ENCODE measurements around the gene CDT1.

Gene CDT1

GRCh38 chr16:88810912-88811768, 7.6 kb downstream of the CDT1 start:
- no peak for TF ChIP-seq CTCF (conservative IDR thresholded peaks at IDR 0.05; ENCODE audit: low read depth, low read length)

GRCh38 chr16:88811769-88812512, 8.4 kb downstream of the CDT1 start, which contains the start of gene APRT:
TSS of gene APRT (minus strand) at chr16:88811928. CDS start at chr16:88811899, 29 bp downstream.
- Histone ChIP-seq H4K20me1 (ENCODE audit: insufficient read depth) (no peaks in the 10 kb centered on the region), H3K4me2 (peak within 1 kb of the TSS; percentile 94), H3K9ac (peak within 1 kb of the TSS; percentile 96), H3K27ac (peak within 1 kb of the TSS; percentile 82), H2AFZ (ENCODE audit: low read depth) (peak within 1 kb of the TSS; percentile 75), H3K4me3 (IDR thresholded peaks at IDR 0.05; ENCODE audit: insufficient read depth, low read depth, low read length) (no peak within 1 kb of the TSS), H3K36me3 (ENCODE audit: insufficient read depth) (peaks cover 3% of the 10 kb centered on the region; the same call in 1 of the 2 replicates), H3K27me3 (ENCODE audit: insufficient read depth, low read depth) (no peaks in the 10 kb centered on the region), H3K79me2 (ENCODE audit: insufficient read depth, low read depth) (peaks cover 30% of the 10 kb centered on the region), H3K4me1 (ENCODE audit: low read depth, poor library complexity, severe bottlenecking) (peaks cover 26% of the 10 kb centered on the region)
- TF ChIP-seq CTCF (conservative IDR thresholded peaks at IDR 0.05; ENCODE audit: low read depth, low read length) = no peak

More at GRCh38 chr16:88810912-88811768, 7.6 kb downstream of the CDT1 start:
- H4K20me1 ChIP-seq (ENCODE audit: insufficient read depth) = no peaks in the 10 kb centered on the region
- H3K36me3 ChIP-seq (ENCODE audit: insufficient read depth) = peaks cover 6% of the 10 kb centered on the region; the same call in 1 of the 2 replicates
- peak overlapping the region; percentile 96 for H3K9ac ChIP-seq
- no peak overlapping the region for H3K4me3 ChIP-seq (IDR thresholded peaks at IDR 0.05; ENCODE audit: insufficient read depth, low read depth, low read length)
- H3K4me1 ChIP-seq (ENCODE audit: low read depth, poor library complexity, severe bottlenecking) = peaks cover 26% of the 10 kb centered on the region
- H3K27me3 ChIP-seq (ENCODE audit: insufficient read depth, low read depth) = no peaks in the 10 kb centered on the region
- H2AFZ ChIP-seq (ENCODE audit: low read depth) = no peak overlapping the region
- peak overlapping the region; percentile 94 for H3K4me2 ChIP-seq
- peak overlapping the region; percentile 82 for H3K27ac ChIP-seq
- H3K79me2 ChIP-seq (ENCODE audit: insufficient read depth, low read depth) = peaks cover 34% of the 10 kb centered on the region

GRCh38 chr16:88812513-88813268, 9.1 kb downstream of the CDT1 start:
- Histone ChIP-seq H3K4me2 (peak overlapping the region; percentile 94), H3K27ac (peak overlapping the region; percentile 82), H3K36me3 (ENCODE audit: insufficient read depth) (no peaks in the 10 kb centered on the region), H2AFZ (ENCODE audit: low read depth) (peak overlapping the region; percentile 75), H3K4me1 (ENCODE audit: low read depth, poor library complexity, severe bottlenecking) (peaks cover 26% of the 10 kb centered on the region), H3K79me2 (ENCODE audit: insufficient read depth, low read depth) (peaks cover 27% of the 10 kb centered on the region), H4K20me1 (ENCODE audit: insufficient read depth) (no peaks in the 10 kb centered on the region), H3K9ac (peak overlapping the region; percentile 96), H3K27me3 (ENCODE audit: insufficient read depth, low read depth) (no peaks in the 10 kb centered on the region), H3K4me3 (IDR thresholded peaks at IDR 0.05; ENCODE audit: insufficient read depth, low read depth, low read length) (no peak overlapping the region)
- no peak for TF ChIP-seq CTCF (conservative IDR thresholded peaks at IDR 0.05; ENCODE audit: low read depth, low read length)
